Ovary (tissue), 3 donors: Measurements from ENCODE around the gene SP6.

Source experiments
- CTCF ChIP-seq, 3 donors: fragments of 450-650 bp in 2 of 3; fragments of 200-600 bp in 1 of 3; IDR thresholded peaks; one replicate each; pipeline versions ENCODE4 v1.5.1 to v1.8.0; 2016 to 2022; ENCODE audit warnings: antibody characterized with exemption in 3 of 3, mild to moderate bottlenecking in 1 of 3
- EP300 ChIP-seq: sonication (generic); formaldehyde crosslinking; IDR thresholded peaks from one replicate; pipeline ENCODE4 v1.6.1; 2017; ENCODE audit warnings: antibody characterized with exemption
- POLR2A ChIP-seq: fragments of 450-650 bp; IDR thresholded peaks from one replicate; pipeline ENCODE4 v1.6.1; 2017; ENCODE audit warnings: antibody characterized with exemption, mild to moderate bottlenecking, moderate library complexity
- donor health status: DM: no; HTN: no; CAD: no.

GRCh38 chr17:47813512-47814031 lies 37.4 kb downstream of the SP6 start:
- TF ChIP-seq CTCF (IDR thresholded peaks at IDR 0.05): no peak
- no peak for TF ChIP-seq POLR2A
- no peak for TF ChIP-seq EP300
